ENCODE data around the gene IL10RB.
"Not testable (repeated sequence)": the region's sequence is repeated elsewhere in the genome, so short reads cannot be mapped to it uniquely, and the experiment has no call there.

The IL10RB gene

DNA sequence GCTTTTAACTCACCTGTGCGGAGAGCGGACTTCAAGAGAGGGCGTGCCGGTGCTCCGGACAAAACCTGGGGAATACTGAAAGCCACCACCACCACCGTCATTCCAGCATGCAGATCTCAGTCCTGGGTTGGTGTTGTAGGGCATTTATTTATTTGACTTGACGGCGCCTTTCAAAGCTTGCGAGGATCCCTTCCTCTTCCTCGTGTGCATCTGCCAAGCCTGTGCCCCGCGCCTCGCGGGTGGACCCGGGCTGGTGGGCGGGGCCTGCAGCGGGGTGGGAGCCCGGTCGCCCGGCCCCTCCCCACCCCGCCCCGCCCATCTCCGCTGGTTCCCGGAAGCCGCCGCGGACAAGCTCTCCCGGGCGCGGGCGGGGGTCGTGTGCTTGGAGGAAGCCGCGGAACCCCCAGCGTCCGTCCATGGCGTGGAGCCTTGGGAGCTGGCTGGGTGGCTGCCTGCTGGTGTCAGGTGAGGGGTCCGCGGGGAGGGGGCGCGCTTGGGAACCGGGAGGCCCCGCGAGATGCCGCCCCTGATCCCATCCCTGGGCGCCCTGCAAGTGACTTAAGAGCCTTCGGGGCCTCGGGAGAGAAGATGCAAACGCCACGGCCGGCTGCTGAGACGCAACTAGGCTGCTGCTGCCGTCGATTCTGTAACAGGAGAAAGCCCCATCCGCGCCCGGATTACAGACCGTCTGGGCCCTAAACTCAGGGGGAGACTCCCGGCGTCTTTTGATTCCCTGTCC lies at the start of gene IL10RB:
IL10RB (plus strand) TSS at position 318 of the 739 bp plus-strand sequence; CDS start at position 417, 99 bp downstream.
- peak; percentile 25 for DNase-seq

- DNase-seq, result no peak
These were observed 49.0 kb upstream of the IL10RB start for GRCh38 chr21:33217138-33217520.

GRCh38 chr21:33219300-33219699 lies 46.9 kb upstream of the IL10RB start:
- no peak for DNase-seq

DNA sequence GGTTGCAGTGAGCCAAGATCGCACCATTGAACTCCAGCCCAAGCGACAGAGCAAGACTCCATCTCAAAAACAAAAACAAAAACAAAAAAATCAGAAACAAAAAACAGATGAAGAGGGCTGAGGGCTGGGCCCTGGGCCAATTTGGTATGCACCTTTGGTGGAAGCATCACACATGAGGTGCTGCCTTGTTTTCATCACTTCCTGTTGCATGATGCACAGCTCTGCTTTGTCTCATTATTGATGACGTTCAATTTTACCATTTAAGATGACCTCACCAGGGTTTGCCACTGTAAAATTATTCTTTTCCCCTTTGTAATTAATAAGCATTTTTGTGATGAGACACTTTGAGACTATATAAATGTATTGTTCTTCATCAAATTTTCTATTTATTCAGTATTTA lies 46.2 kb upstream of the IL10RB start:
- DNase-seq, result no peak

DNA sequence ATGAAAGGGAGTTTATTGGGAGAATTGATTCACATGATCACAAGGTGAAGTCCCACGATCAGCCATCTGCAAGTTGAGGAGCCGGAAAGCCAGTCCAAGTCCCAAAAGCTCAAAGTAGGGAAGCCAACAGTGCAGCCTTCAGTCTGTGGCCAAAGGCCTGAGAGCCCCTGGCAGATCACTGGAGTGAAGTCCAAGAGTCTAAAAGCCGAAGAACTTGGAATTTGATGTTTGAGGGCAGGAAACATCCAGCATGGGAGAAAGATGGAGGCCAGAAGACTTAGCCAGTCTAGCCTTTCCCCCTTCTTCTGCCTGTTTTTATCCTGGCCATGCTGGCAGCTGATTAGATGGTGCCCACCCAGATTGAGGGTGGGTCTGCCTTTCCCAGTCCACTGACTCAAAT lies 40.8 kb upstream of the IL10RB start:
- not testable (repeated sequence) for DNase-seq

GRCh38 chr21:33228455-33228854 lies 37.7 kb upstream of the IL10RB start:
- no peak for DNase-seq

- DNase-seq, result no peak
These were observed 36.9 kb upstream of the IL10RB start for GRCh38 chr21:33229099-33229783.

GRCh38 chr21:33229784-33230544 lies 36.2 kb upstream of the IL10RB start, which contains the start of gene IFNAR2:
TSS of gene IFNAR2 (plus strand) at chr21:33229938. CDS start at chr21:33241923, 11,985 bp downstream.
- no peak for DNase-seq

DNA sequence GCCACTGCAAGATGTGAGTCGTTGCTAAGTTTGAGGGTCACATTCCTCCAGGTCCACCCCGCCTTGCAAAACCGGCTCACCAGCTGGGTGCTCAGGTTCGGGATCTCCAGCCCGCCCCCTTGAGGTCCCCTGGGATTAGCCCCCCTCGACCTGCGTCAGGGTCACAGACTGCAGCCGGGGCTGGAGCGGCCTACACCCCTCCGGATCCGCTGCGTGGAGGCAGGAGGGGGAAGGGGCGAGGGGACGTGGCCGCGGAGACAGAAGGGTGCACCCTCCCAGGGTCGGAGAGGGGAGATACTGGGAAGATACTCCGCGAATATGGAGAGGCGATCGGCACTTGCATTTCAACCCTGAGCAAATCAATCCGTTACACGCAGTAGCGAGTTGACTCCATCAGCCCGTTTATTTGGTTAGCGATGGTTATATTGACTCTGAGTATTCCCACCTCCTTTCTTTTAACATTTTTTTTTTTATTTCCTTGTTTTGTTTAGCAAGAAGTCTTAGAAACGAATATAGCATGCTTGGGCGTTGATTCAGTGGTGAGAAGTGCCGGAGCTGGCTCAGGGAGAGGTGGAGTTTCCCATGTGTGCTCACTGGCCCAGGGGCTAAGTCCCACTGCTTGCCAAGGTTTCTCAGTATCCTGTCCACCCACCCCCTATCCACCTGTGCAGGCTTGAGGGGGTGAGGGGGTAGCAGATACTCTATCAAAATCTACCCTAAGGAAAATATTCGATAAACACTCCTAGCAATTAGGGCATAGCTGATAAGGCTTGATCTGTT lies 35.4 kb upstream of the IL10RB start:
- no peak for DNase-seq

GRCh38 chr21:33231526-33231925 lies 34.6 kb upstream of the IL10RB start:
- no peak for DNase-seq

GRCh38 chr21:33232291-33233034 lies 33.7 kb upstream of the IL10RB start:
- no peak for DNase-seq

DNA sequence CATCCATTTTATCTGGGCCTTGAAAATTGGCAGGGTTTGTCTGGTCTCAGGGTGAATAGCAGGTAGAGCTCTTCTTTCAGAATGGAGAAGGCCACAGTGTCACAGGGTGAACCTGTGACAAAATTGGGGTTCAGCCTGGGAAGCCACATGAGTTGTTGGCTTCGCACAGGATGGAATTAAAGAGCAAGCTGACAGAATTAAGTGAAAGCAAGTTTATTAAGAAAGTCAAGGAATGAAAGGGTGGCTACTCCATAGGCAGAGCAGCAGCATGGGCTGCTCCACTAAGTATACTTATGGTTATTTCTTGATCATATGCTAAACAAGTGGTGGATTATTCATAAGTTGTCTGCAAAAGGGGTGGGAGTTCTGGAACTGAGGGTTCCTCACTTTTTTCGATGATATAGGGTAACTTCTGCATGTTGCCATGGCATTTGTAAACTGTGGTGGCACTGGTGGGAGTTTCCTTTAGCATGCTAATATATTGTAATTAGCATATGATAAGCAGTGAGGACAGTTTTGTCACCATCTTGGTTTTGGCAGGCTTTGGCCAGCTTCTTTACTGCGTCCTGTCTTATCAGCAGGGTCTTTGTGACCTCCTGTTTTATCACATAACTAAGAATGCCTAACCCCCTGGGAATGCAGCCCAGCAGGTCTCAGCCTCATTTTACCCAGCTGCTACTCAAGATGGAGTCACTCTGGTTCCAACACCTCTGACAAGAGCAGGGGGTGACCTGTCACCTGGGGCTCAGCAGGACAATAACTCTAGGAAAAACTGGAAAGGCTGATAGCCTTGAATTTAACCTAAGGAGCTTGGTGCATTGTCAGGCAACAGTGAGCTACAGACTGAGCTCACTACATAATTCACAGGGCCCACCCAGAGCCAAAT lies 31.3 kb upstream of the IL10RB start:
- DNase-seq, result no peak

DNA sequence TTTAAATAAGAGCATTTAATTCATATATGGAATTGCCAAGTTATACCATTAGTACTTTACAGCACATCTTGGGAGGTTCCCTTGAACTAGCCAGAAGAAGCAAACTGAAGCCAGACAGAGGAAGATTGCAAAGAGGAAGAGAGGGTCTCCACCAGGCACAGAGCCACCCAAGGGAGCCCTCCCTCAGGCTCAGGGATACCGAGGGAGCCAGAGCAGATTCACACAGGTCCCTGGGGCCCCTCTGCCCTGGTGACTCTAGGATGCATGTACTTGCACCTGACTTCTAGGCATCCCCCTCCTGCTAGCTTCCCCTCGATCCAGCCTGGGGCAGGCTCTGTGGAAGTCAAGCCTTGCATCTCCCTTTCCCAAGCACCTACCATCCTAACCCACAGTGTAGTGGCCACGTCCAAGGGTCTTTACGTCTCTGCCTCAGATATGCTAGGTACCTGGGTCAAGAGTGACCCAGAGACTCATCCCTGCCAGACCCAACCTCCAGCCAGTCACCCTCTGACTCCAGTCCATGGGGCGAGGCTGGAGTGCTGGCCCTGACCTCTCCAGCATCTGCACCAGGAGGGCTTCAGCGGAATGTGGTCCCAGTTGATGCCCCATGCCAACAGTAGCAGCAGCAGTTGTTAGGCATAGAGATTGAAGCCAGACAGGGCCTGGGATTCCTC lies 30.0 kb upstream of the IL10RB start:
- no peak for DNase-seq

DNA sequence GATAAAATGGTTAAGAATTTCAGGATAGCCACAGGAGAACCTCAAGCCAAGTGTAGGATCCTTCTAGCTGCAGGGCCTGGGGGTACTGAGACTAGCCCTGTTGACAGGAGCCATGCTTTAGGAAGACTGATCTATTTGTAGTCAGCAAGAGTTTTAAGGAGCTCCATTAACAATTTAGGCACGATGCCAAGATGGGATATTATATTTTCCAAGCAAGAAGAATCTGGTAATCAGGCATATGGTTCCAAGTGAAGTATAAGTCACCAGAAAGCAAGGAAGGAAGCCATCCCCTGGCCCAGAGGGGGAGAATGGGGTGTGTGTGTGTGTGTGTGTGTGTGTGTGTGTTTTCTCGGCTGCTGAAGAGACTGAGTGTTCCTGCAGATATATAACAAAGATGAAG lies 29.4 kb upstream of the IL10RB start:
- DNase-seq, result no peak

DNA sequence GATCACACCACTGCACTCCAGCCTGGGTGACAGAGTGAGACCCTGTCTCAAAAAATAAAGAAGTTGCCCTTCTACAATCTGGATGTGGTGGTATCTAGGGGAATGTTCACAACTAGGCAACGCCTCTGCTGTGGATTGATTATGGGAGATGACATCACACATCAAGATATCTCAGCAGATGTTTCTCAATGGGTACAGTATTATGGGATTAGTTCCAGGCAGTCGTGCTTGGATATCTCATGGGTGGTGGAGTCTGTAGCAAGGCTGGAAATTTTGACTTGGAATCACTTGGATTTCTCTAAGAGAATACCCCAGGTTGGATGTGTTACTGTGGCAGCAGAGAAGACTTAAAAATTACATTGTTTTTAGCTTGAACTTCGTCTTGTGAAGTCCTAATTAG lies 28.7 kb upstream of the IL10RB start:
- DNase-seq, result no peak

- no peak for DNase-seq
These were observed 28.0 kb upstream of the IL10RB start for GRCh38 chr21:33238146-33238545.

- no peak for DNase-seq
These were observed 27.5 kb upstream of the IL10RB start for GRCh38 chr21:33238565-33239255.

DNA sequence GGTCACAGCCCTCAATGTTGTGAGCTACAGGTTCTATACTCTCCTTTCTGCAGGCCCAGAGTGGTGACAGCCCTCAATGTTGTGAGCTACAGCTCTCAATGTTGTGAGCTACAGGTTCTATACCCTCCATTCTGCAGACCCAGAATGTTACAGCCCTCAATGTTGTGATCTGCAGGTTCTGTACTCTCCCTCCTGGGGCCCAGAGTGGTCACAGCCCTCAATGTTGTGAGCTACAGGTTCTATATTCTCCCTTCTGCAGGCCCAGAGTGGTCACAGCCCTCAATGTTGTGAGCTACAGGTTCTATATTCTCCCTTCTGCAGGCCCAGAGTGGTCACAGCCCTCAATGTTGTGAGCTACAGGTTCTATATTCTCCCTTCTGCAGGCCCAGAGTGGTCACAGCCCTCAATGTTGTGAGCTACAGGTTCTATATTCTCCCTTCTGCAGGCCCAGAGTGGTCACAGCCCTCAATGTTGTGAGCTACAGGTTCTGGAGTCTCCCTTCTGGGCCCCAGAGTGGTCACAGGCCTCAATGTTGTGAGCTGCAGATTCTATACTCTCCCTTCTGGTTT lies 26.5 kb upstream of the IL10RB start:
- not testable (repeated sequence) for DNase-seq

GRCh38 chr21:33240404-33240803 lies 25.8 kb upstream of the IL10RB start:
- DNase-seq, result no peak

All from SIG-M5 (cell line).